HG03342 (cell line): ENCODE measurements around the gene SASH1.

Experiments used
- ATAC-seq: cut with Tn5 transposase; IDR thresholded peaks from one replicate; pipeline ENCODE4 v1.9.1; 2021; ENCODE audit warnings: mild to moderate bottlenecking, moderate library complexity; ENCODE audit not compliant: unreplicated experiment

SASH1 gene

DNA sequence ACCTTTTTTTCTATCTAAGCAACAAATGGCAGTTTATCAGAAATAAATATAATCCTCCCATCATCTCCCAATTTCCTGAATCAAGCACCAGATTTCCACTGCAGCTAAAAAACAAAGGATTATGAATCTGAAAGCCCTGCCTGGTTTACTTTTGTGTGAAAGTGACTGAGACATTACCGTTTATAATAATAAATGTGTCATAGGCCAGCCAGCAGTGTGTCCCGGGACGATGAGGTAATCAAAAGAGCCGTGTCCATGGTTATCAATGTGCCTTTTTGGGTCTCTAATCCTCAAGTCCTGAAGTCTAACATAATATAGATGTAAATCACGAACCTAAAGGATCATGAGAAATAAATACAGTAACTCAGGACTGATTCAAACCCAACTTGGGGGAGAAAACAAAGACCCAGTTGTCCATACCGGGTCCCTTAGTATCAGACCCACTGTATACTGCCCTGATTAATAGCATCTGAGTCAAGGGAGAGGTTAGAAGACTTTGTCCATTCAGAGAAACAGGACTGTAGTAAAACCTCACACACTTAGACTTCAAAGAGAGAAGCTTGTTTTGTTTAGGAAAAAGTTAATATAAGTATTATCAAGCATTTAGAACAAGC is 149.1 kb downstream of the SASH1 start:
- no peak for ATAC-seq

DNA sequence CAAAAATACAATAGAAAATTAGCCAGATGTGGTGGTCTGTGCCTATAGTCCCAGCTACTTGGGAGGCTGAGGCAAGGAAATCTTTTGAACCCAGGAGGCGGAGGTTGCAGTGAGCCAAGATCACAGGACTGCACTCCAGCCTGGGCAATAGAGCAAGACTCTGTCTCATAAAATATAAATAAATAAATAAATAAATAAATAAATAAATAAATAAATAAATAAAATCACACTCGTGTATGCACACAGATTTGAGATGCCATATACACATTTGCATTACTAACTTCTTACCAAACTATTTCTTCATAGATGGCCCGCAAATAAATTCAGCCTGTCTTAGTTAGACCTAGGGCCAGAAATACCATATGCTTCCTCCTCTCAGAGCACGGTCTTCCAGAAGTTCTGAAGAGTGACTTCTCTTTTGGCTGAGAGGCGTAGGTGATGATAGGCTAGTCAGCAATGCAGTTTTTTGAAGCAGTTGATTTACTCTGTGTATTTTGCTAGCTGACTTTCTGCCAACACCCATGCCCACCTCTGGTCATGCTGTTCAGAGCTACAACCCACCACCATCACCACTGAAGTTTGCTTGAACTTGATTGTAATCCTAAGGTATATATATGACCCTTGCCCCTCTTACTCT is 150.1 kb downstream of the SASH1 start:
- ATAC-seq = no peak

DNA sequence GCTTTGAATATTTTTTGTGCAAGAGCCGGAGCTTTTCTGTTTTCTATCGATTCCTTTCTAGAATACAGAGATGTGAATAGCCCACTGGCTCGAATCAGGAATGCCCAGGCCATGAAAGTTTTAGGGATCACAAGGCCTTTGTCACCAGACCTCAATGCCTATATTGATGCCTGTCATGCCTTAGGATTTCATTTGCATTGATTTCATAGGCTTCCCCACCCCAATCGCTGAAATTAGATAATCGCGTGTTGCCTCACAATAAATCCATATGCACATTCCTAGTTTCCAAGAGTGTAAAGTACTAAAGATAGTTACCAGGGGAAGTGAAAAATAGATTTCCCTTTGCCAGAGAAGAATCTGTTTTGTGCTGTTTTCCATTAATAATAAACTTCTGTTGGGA is 150.8 kb downstream of the SASH1 start:
- ATAC-seq = no peak

DNA sequence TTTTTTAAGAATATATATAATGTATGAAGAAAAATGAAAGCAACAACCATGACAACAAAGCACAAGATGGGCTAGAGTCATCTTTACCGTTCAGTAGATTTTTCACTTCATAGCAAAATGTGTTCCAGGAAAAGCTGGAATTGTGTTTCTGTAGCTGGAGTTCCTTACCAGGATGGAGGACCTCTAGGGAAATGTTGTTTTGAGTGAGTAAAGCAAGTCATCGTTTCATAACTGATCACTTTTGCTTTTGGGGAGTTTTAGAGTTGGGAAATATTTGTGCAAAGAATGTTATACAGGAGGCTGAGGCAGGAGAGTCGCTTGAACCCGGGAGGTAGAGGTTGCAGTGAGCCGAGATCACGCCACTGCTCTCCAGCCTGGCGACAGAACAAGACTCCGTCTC is 151.6 kb downstream of the SASH1 start:
- ATAC-seq = no peak

DNA sequence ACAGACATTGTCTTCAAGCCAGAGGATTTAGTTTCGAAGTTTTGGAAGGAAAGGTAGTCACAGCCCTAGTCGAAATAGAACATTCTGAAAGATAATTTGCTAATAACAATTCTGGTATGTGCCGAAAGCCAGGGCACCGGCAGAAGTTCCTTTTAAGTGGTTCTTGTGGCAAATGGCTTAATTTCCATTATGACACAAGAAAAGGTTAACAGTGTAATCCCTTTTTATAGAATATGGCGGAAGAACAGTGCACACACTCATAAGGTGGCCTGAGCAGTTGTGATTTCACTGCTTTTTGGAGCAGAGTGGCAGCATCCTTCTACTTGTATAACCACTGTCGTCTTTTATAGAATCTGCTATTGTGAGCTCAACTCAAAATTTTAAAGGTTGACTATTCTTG is 152.4 kb downstream of the SASH1 start:
- ATAC-seq = no peak

DNA sequence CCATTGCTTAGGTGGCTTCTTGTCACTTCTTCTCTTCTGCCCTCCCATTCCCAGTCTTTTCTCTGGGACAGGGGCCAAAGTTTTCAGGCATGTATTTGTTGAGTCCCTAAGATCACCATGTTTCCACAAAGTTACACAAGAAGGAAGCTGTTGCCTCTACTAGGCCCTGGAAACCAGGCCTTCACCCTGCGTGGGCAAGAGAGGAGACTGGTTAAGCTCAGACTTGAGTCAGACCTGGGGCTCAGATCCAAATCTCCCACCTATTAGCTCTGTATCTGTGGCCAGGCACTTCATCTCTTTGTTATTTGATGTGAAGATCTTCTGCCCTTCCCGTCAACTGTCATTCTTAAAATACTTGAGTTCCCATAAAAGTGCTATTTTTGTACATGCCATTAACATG is 154.6 kb downstream of the SASH1 start:
- no peak for ATAC-seq

DNA sequence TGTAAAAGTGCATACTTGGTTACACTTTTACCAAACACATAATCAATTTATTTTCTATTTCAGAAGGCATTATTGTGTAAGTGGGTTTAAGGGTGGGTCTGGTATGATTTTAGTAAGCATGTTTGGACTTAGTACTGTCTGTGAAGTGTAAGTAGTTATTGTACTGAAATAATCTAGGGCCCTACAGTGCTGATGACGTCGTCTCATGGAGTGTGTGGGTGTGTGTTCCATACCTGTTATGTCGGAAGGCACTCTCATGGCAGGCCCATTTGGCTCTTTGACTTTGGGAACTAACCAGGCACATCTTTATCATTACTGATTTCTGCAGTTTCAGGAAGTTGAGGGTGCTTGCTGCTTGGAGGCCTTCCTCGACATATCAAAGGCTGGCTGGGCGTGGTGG is 155.1 kb downstream of the SASH1 start:
- no peak for ATAC-seq

DNA sequence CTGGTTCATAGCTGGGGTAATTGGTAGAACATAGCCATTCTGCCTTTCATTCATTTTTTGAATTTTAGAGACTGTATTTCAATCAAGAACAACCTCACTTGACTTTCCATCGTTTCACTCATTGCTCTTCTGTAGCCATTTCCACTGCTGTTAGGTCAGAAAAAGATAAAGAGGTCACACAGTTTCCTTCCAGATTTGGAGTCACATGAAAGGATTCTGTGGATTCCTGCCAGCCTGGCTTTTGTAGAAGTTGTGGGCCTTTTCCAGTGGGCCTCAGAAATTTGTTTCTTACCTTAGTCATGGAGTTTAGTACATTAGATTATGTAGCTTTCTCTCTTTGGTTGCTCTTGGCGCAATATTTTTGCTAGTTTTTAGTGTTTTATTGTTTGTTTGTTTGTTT is 157.8 kb downstream of the SASH1 start:
- ATAC-seq = no peak

DNA sequence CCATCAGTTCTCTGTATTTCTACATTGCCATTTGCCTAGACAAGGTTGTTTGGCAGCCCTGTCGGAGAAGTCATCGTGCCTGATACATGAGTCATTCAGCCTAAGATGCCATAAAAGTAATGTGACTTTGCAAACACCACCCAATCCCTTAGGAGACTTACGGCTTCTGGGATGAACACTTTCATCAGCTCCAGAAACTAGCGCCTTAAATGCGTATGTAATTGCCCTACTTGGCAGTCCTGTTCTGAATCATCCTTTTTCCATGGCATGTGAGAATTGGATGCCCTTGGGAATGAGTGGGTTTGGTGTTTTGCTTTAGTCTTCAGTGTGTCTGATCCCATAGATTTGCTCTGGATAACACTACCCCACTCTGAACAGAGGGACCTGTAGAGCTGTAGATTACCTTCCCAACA is 158.5 kb downstream of the SASH1 start:
- no peak for ATAC-seq

DNA sequence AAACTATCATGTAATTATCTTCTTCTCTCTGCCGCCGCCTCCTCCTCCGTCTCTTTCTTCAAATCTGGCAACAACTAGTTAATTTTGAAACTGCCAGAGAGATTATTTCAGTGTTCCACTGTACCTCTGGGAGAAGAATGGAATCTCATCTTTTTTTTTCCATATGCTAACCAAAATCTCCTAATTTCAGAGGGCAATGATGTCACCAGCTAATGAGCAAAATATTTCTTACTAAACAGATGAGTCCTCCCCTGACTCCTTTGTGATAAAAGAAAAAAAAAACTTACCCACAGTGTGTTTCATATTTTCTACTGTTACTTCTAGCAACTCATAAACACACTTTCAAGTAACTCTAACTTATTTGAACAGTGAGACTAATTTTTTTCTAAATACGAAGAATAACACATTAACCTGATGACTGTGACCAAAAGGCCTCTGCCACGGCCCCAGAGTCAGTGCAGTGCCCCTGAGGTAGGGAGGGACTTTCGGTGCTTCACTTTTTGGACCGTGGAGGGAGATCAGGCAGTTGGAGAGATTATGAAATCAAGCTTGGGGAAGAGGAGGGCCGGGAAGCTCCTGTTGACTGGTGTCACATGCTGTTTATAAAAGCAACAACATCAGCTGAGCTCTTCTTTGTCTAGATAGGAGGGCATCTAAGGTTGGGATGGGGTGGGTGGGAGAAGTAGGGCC is 159.6 kb downstream of the SASH1 start:
- ATAC-seq = no peak

DNA sequence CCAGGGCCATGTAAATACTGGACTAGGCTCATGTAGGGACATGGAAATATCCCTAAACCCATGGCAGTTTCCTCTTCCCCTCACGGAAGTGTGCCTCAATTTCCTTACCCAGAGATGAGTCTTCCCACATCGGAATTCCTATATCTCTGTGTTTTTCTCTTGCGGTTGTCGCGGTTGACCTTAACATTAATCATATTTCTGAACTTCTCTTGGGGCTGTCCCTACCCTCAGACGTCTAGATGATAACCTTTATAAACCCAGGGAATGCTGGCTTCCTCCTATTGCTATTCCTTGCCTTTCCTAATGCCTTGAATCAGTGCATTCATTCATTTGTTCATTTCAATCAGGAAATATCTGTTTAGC is 160.1 kb downstream of the SASH1 start:
- no peak for ATAC-seq

DNA sequence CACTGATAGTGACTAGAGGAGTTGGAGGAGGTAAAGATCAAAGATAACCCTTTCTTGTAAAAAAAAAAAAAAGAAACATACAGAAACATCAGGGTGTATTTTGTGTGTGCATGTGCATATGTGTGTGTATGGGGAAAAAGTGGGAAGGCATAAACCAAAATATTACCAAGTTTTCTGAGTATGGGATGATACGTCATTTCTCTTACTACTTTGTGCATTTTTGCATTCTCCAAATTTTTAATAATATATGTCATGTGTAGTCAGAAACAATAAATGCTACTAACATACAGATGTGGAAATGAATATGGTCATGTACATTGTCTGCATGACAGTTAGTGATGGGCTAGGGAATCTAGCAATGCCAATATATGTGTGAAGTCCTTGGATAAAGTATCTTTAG is 161.1 kb downstream of the SASH1 start:
- ATAC-seq = no peak

DNA sequence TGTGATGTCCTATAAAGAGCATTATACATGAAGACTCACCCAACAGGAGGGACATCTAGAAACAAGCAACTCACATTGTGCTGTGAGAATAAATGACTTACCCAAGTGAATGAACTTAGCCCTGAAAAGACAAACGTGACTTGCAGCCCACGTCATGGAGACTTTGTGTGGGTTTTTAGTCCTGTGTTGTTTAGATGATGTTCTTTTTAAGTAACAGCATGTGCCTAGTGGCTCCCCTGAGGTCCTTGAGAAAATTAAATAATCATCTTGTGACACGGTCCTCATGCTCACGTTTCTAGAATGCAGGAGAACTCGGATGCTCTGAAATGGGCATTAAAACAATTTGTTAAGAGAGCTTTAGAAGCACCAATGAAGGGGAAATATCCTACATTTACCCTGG is 165.1 kb downstream of the SASH1 start:
- no peak for ATAC-seq

DNA sequence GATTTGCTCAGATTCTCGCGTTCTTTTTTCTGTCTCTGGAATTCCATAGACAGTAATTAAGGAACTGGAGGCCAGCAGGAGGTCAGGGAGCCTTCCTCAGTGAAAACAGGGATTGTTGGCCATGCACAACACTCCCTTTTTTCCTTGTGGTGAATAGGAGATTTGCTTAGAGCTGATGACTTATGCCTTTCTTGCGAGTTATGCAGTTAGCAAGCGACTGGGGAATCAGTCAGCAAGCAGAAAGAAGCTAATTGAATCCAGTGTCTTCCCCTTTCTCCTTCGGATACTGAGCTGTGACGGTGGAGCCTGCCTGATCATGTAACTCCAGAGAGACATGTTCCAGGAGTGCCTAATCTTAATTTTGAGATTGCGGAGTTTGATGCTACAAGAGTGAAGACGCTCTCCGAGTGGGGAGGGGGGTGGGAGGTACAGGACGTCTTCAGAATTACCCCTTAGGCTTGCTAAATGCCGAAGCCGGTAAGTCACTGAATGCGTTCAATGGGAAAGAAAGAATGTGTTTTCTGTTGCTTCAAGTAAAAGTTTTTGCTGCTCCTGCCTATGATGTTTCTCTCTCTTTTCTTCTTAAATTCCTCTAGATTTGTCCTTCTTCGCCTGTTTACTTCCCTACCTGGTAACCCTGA is 165.9 kb downstream of the SASH1 start:
- ATAC-seq = no peak

DNA sequence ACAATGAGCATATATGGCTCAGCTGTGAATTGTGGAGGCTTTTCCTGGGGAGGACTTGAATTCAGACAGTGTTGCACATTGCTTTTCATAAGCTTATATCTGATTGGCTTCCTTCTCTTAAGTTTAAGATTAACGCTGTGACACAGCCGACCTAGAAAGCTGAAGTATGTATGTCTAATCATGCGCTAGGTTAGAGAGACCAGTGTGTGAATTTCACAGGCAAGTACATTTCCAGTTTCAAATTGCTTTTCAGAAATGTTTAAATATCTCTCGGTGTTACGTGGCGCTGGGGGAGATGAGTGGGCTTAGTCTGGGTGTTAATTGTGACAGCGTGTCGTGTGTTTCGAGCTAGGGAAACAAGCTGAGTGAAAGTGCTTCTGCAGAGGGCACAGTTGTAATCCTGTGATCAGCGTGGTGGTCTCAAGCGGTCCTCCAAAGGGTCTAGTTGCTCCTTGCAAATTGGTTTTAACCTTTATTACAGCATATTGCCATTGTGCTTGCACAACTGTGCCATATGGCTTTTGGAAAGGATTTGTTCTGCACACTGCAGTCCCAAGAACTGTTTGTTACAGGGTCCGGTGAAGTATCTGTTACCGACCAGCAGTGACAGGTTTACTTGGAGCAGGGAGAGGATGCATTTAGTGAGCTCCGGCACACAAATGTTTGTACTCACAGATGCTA is 166.6 kb downstream of the SASH1 start:
- ATAC-seq = no peak

DNA sequence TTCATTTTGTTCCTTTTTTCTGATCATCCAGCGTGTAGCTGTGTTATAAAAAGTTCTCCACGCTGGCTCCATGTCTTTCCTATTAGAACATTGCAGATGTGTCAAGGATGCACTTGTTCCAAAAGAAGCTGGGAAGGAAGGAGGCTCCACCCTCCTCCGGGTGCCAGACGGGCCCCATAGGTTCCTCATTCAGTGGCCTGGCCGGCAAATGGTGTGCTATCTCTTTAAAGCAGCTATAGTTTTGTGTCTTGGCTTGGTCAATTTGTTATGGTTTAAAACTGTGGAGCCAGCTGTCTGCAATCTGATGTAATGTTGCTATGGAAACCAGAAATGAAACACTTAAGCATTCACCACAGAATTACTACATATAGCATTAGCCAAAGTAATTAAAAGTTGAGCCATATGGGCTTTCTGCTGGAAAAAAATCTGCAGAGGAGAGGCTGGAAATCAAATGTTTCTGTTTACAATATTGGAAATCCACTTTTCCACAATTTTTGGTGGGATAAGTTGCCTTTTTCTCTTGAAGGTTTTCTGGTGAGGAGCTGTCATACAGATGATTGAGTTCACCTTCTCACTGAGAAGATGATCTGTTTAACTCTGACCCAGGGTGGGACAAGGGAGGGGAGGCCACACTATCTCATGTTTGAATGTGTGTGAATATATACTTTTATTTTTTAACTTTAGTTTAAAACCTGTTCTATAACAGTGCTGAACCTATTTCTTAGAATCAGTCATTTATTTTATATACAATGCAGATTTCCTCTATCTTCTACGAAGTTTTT is 167.4 kb downstream of the SASH1 start:
- ATAC-seq = peak; percentile 69

DNA sequence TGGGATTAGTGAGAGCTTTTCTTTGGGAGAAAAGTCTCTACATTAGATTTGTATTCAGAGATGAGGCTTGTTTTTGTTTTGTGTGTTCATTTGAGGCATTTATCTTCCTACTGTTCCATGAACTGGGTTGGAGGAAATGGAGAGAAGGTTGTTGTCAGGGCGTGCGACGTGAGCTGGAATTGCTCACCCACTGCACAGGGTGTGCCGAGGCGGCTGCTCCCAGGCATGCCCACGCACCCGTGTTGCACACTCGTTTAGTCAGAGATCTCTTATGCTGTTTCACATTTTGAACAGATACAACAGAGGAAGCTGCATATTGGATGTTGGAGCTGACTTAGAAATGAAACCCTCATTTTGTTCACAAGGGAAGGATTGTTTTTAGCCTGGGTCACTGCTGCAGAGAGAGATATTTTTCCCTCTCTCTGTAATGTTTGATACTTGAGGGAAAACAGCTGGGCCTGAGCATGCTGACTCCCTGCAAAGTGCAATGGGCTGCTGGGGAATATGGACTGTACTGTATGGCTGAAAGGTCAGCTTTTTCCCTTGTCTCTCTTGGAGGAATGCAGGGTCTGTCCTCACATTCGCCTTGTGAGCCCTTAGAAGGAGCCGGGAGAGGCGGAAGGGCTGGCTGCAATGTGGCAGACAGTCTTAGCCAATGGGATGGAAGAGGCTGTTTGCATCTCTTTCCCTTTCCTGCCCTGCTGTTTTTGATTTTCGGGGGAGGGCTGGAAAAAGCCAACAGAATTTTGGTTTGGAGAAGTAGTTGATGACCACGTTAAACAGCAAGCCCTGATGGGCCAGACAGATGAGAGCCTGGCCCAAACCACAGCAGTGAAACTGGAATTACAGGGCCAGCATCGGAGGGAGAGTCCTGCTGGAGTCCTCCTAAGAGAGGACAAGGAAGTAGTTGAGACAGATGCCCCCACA is 170.8 kb downstream of the SASH1 start:
- ATAC-seq = no peak

DNA sequence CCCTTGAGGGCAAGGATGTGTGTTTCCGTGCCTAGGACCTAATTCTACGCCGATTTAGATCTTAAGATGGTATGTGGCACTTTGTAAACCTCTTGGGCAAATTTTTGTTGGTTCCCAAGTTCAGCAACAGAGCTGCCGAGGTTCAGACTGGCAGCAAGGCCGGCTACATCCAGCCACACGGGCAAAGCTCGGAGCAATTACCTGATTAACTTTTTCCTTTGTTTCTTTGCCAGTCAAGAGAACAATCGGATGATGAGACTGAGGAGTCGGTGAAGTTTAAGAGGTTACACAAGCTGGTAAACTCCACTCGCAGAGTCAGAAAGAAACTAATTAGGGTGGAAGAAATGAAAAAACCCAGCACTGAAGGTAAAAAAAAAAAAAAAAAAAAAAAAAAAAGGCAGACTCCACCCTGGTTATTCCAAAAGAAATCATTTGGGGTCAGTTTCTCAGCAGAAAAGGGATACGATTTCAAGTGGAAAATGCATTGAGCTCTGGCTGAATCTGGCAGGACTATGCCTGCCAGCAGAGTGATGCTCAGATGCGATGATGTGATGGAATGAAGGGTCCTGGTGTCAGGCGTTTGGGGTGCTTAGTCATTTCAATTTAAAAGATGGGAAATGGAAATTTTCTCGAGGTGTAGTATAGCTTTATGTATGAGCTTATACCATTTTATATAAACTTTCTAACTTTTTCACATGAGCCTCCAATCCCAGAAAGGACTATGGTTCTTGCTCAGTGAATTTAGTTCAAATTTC is 171.6 kb downstream of the SASH1 start:
- ATAC-seq = no peak

DNA sequence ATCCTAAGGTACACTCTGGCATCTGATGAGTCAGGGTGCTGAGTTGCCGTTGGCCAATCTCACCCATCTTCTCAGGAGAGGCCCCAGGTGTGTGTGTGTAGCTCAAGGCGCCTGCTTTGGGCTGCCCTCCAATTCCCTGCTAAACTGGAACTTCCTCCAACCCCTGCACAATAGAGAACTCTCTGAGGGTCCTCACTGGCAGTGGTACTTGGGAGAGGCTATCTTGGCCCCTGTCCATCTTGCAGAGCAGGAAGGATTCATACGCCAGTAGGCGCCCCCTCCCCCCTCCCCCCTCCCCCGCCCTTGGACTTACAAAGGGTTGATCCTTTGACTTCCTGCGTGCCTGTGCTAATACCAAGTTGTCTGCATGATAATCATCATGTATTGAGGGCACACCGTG is 173.6 kb downstream of the SASH1 start:
- ATAC-seq = no peak
